Neutrophil (primary cell): Measurements from ENCODE around the gene NMNAT2.

Source experiments
- H3K27ac ChIP-seq: fragments of 200-600 bp; sonication (generic); 2 replicates; pipeline ENCODE4 v1.5.1; 2016; ENCODE audit warnings: mild to moderate bottlenecking, moderate library complexity
- H3K27me3 ChIP-seq: fragments of 200-600 bp; sonication (generic); 2 replicates; pipeline ENCODE4 v1.6.0; 2016; ENCODE audit warnings: mild to moderate bottlenecking
- H3K36me3 ChIP-seq: fragments of 200-600 bp; sonication (generic); 2 replicates; pipeline ENCODE4 v1.5.1; 2017
- H3K4me1 ChIP-seq, 2 experiments: fragments of 200-600 bp in 1 of 2; sonication (generic) in 1 of 2; 1 replicate in 1 of 2; 2 replicates in 1 of 2; pipeline versions ENCODE4 v1.5.1 to v1.6.1; 2013 to 2016; ENCODE audit warnings: low read depth in 1 of 2, low read length in 1 of 2, mild to moderate bottlenecking in 1 of 2, moderate library complexity in 1 of 2; ENCODE audit not compliant: control insufficient read depth in 1 of 2, insufficient read depth in 1 of 2
- H3K4me3 ChIP-seq, 2 experiments: fragments of 200-600 bp in 1 of 2; sonication (generic) in 1 of 2; 1 replicate in 1 of 2; 2 replicates in 1 of 2; pipeline ENCODE4 v1.5.1; 2013 to 2016; ENCODE audit warnings: low read depth in 1 of 2, low read length in 1 of 2, mild to moderate bottlenecking in 1 of 2, moderate library complexity in 1 of 2
- H3K9me3 ChIP-seq: fragments of 200-600 bp; sonication (generic); 2 replicates; pipeline ENCODE4 v1.5.1; 2016
- CTCF ChIP-seq: fragments of 200-600 bp; sonication (generic); IDR thresholded peaks from 2 replicates; pipeline ENCODE4 v1.5.1; 2016; ENCODE audit warnings: antibody characterized with exemption

NMNAT2 gene

GRCh38 chr1:183215936-183216335, 202.2 kb downstream of the NMNAT2 start:
- Histone ChIP-seq H3K9me3 (no peaks in the 10 kb centered on the region), H3K4me1 (peaks cover 5 to 7% of the 10 kb centered on the region in 2 experiments), H3K27ac (no peak overlapping the region), H3K36me3 (no peaks in the 10 kb centered on the region), H3K27me3 (peaks cover 42% of the 10 kb centered on the region), H3K4me3 (no peak overlapping the region)
- TF ChIP-seq CTCF = no peak

GRCh38 chr1:183215076-183215720, 203.0 kb downstream of the NMNAT2 start:
- Histone ChIP-seq H3K36me3 (no peaks in the 10 kb centered on the region), H3K4me3 (no peak overlapping the region), H3K27ac (no peak overlapping the region)

GRCh38 chr1:183214021-183214970, 203.9 kb downstream of the NMNAT2 start:
- peaks cover 51% of the 10 kb centered on the region for H3K27me3 ChIP-seq
- no peak for TF ChIP-seq CTCF
- H3K4me3 ChIP-seq = no peak overlapping the region
- H3K4me1 ChIP-seq = peaks cover 5 to 7% of the 10 kb centered on the region in 2 experiments
- no peaks in the 10 kb centered on the region for H3K9me3 ChIP-seq
- no peak overlapping the region for H3K27ac ChIP-seq
- no peaks in the 10 kb centered on the region for H3K36me3 ChIP-seq

More at GRCh38 chr1:183215076-183215720, 203.0 kb downstream of the NMNAT2 start:
- Histone ChIP-seq H3K9me3 (no peaks in the 10 kb centered on the region), H3K27me3 (peaks cover 48% of the 10 kb centered on the region), H3K4me1 (peaks cover 5 to 7% of the 10 kb centered on the region in 2 experiments)
- no peak for TF ChIP-seq CTCF

GRCh38 chr1:183212870-183213269, 205.3 kb downstream of the NMNAT2 start:
- no peaks in the 10 kb centered on the region for H3K36me3 ChIP-seq
- peaks cover 56% of the 10 kb centered on the region for H3K27me3 ChIP-seq
- H3K4me1 ChIP-seq = no peaks in the 10 kb centered on the region
- no peak for TF ChIP-seq CTCF
- H3K4me3 ChIP-seq = no peak overlapping the region
- H3K9me3 ChIP-seq = no peaks in the 10 kb centered on the region
- H3K27ac ChIP-seq = no peak overlapping the region

- no peak overlapping the region for H3K27ac ChIP-seq
- H3K27me3 ChIP-seq = peaks cover 56% of the 10 kb centered on the region
- H3K9me3 ChIP-seq = no peaks in the 10 kb centered on the region
- no peaks in the 10 kb centered on the region for H3K4me1 ChIP-seq
- H3K4me3 ChIP-seq = no peak overlapping the region
- TF ChIP-seq CTCF = no peak
- H3K36me3 ChIP-seq = no peaks in the 10 kb centered on the region
These were observed 207.5 kb downstream of the NMNAT2 start for GRCh38 chr1:183210681-183211080.
